Prostate gland (tissue), 2 donors: ENCODE data around the gene MCUR1. TPM values are rescaled to one million over a fixed set of nuclear protein-coding genes. Genes with fewer than 3 reads are reported as not detected.

ENCODE experiments used
- DNase-seq: peaks from one replicate; pipeline ENCODE4 v3.0.0-alpha.2; 2019; ENCODE audit warnings: low spot score
- H3K27ac ChIP-seq, 2 donors: fragments of 200-600 bp; sonication (generic); 2 replicates each; pipeline ENCODE4 v1.5.1; 2017 to 2019
- H3K27me3 ChIP-seq: fragments of 200-600 bp; sonication (generic); replicated peaks from 2 replicates; pipeline ENCODE4 v1.5.1; 2019; ENCODE audit not compliant: insufficient read depth
- H3K36me3 ChIP-seq, 2 donors: fragments of 200-600 bp; sonication (generic); 1 replicate in 1 of 2; 2 replicates in 1 of 2; pipeline versions ENCODE4 v1.5.1 to v1.8.1; 2017 to 2019
- H3K4me1 ChIP-seq: fragments of 200-600 bp; sonication (generic); replicated peaks from 2 replicates; pipeline ENCODE4 v1.5.1; 2019
- H3K4me3 ChIP-seq, 2 donors: fragments of 200-600 bp; sonication (generic); 2 replicates each; pipeline ENCODE4 v1.5.1; 2017 to 2019
- H3K9me3 ChIP-seq: fragments of 200-600 bp; sonication (generic); 2 replicates; pipeline ENCODE4 v1.5.1; 2017
- POLR2A ChIP-seq: fragments of 450-650 bp; IDR thresholded peaks from one replicate; pipeline ENCODE4 v1.6.1; 2016; ENCODE audit warnings: antibody characterized with exemption, mild to moderate bottlenecking
- POLR2AphosphoS5 ChIP-seq: sonication (generic); formaldehyde crosslinking; IDR thresholded peaks from one replicate; pipeline ENCODE4 v1.6.1; 2017; ENCODE audit warnings: antibody characterized with exemption
- WGBS: methylation state at CpG from one replicate; pipeline ENCODE4 v1.1.5; 2018; 5-methylcytosine and 5-hydroxymethylcytosine counted together
- intact Hi-C: fragments of 100-400 bp; cut with DNase I; formaldehyde crosslinking; loops from one replicate; pipeline ENCODE4 v1.14.2; 2022
- total RNA-seq, 2 donors: library from RNA; depleted of rRNA; stranded (reverse); fragments of >200 nt; gene quantifications; one replicate each; pipeline ENCODE4 v1.1.0, GENCODE V29; 2016
- TF ChIP-seq, protein P1 (sequence below), 4 experiments: fragments of 200-600 bp in 2 of 4; fragments of 450-650 bp in 2 of 4; sonication (generic) in 2 of 4; IDR thresholded peaks; 1 replicate in 3 of 4; 2 replicates in 1 of 4; pipeline ENCODE4 v1.5.1; 2016 to 2019; ENCODE audit warnings: antibody characterized with exemption in 4 of 4, mild to moderate bottlenecking in 2 of 4, moderate library complexity in 2 of 4

The MCUR1 gene
- total RNA-seq, 2 donors from 2014 or later: 13.7 to 16.8 TPM

DNA sequence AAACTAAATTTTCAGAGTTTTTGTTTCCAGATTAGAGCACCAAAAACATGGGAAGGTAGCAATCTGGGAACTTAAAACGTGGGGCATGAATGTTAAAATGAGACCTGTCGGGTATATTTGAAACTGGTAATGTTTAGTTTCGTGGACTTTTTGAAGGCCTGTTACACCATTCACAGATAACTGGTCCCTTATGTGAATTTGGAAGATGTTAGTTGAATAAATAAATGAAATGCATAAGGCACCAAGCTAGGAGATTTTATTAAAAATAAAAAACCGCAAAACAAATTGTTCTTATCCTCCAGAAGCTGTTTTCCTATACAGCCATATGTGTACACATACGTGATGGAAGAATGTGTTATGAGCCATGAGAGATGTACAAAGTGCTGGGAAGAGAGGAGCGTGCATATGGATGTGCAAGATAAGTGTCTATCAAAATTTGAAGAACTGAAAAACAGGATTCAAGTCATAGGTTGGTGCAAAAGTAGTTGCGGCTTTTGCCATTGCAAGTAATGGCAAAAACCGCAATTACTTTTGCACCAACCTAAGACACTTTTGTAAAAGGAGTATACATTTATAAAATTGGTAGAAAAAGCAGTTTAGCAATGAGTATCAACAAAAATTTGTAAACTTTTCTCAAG, 700 bp upstream of the MCUR1 start:
- intact Hi-C loops: no loop called here
- Histone ChIP-seq H3K27ac (peak overlapping the region; percentile 95 to 96), H3K4me3 (peak overlapping the region; percentile 94 to 98), H3K27me3 (no peaks in the 10 kb centered on the region), H3K9me3 (no peaks in the 10 kb centered on the region), H3K36me3 (no peaks in the 10 kb centered on the region), H3K4me1 (no peaks in the 10 kb centered on the region)
- 42% methylated on average over 8 of the region's 8 CpGs for WGBS
- TF ChIP-seq, protein P1, sequence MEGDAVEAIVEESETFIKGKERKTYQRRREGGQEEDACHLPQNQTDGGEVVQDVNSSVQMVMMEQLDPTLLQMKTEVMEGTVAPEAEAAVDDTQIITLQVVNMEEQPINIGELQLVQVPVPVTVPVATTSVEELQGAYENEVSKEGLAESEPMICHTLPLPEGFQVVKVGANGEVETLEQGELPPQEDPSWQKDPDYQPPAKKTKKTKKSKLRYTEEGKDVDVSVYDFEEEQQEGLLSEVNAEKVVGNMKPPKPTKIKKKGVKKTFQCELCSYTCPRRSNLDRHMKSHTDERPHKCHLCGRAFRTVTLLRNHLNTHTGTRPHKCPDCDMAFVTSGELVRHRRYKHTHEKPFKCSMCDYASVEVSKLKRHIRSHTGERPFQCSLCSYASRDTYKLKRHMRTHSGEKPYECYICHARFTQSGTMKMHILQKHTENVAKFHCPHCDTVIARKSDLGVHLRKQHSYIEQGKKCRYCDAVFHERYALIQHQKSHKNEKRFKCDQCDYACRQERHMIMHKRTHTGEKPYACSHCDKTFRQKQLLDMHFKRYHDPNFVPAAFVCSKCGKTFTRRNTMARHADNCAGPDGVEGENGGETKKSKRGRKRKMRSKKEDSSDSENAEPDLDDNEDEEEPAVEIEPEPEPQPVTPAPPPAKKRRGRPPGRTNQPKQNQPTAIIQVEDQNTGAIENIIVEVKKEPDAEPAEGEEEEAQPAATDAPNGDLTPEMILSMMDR (IDR thresholded peaks at IDR 0.05): no peak
- no peak for TF ChIP-seq POLR2A
- DNase-seq: no peak

DNA sequence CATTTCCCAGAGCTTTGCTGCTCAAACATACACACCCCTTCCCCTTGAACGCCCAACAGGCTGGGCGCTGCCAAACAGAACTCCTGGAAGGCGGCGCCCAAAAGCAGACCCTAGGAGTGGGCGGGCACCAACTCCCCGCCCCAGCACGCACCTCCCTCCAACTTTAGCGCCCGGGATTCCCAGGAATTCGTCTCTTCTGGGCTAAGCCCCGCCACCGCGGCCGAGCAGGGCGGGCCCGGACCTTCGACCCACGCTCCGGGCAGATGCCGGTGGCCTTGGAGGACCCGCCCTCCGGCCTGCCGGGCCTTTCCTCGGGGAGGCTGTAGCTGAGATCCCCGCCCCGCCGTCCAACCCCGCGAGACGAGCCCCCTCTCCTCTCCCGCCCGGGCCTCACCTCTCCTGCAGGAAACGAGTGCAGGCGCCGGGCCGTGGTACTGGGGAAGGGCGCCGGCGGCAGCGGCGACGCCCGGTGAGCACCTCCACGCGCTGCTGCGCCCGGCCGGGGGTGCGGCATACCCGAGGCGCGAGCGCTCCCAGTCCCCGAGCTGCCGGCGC, 659 bp downstream of the MCUR1 start:
- H3K27ac ChIP-seq: peak overlapping the region; percentile 95 to 96
- peak; percentile 45 for DNase-seq
- H3K36me3 ChIP-seq: no peaks in the 10 kb centered on the region
- TF ChIP-seq POLR2AphosphoS5 (no peak), POLR2A (no peak)
- TF ChIP-seq, protein P1 (IDR thresholded peaks at IDR 0.05): no peak
- WGBS: 0% methylated on average over 44 of the region's 56 CpGs
- no peaks in the 10 kb centered on the region for H3K27me3 ChIP-seq
- no peaks in the 10 kb centered on the region for H3K4me1 ChIP-seq
- intact Hi-C loops: no loop called here
- H3K4me3 ChIP-seq: peak overlapping the region; percentile 94 to 98
- no peaks in the 10 kb centered on the region for H3K9me3 ChIP-seq

DNA sequence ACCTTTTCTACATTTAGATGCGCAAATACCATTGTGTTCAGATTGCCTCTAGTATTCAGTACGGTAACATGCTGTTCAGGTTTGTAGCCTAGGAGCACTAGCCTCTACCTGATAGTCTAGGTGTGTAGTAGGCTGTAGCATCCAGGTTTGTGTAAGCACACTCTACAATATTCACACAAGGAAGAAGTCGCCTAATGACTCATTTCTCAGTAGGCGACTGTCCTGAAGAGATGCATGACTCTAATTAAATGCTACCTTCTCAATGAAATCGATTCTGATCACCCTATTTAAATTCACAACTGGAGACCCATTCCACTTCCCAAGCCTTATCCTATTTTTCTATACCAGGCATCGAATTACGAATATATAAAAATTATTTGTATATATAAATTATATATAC, 1.3 kb downstream of the MCUR1 start:
- TF ChIP-seq POLR2A (no peak), POLR2AphosphoS5 (no peak)
- TF ChIP-seq, protein P1 (IDR thresholded peaks at IDR 0.05): no peak
- no peaks in the 10 kb centered on the region for H3K9me3 ChIP-seq
- peak overlapping the region; percentile 95 to 96 for H3K27ac ChIP-seq
- no peaks in the 10 kb centered on the region for H3K27me3 ChIP-seq
- no peak for DNase-seq
- H3K36me3 ChIP-seq: no peaks in the 10 kb centered on the region
- peak overlapping the region; percentile 94 to 98 for H3K4me3 ChIP-seq
- 47% methylated on average over 7 of the region's 7 CpGs for WGBS
- H3K4me1 ChIP-seq: no peaks in the 10 kb centered on the region
- intact Hi-C loops: no loop called here

DNA sequence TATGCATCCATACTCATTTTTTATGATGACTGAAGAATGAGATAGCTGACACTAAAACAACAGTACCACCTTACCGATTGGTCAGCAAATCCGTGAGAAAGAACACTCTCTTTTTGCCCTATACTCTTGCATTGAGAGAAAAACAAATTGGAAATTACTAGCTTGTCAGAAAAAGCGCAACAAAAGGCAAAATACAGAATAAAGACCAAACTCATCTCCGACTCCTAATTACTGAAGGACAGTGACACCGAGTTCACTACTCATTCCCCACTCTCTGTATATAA, 2.1 kb downstream of the MCUR1 start:
- TF ChIP-seq, protein P1 (IDR thresholded peaks at IDR 0.05): no peak
- TF ChIP-seq POLR2A (no peak), POLR2AphosphoS5 (no peak)

More for the DNA sequence above, 2.1 kb downstream of the MCUR1 start:
- Histone ChIP-seq H3K27me3 (no peaks in the 10 kb centered on the region), H3K36me3 (no peaks in the 10 kb centered on the region), H3K4me3 (no peak overlapping the region), H3K4me1 (no peaks in the 10 kb centered on the region), H3K9me3 (no peaks in the 10 kb centered on the region), H3K27ac (no peak overlapping the region)
- WGBS: 96% methylated on average over 5 of the region's 5 CpGs
- intact Hi-C loops: no loop called here
- no peak for DNase-seq
